ENCODE measurements around the gene FAM83C.

The FAM83C gene

DNA sequence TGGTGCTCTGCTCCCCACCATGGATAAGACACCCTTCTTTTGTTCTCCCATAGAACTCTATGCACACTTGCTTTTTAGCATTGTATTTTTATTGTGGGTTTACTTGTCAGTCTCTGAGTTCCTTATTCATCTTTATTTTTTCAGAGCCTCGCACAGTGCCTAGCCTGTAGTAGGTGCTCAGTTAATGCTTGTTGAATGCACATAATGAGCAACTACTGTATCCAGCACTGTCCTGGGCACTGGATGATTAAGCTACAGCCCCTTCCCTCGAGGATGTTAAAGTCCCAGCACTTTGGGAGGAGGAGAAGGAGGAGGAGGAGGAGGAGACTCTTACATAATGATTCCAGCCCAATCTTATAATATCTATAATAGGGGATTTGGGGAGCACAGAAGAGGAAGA, 48.9 kb downstream of the FAM83C start:
- DNase-seq (ENCODE audit: low read depth) = no peak
- H3K4me3 ChIP-seq (ENCODE audit: control insufficient read depth, low read depth, low read length) = no peak overlapping the region
- TF ChIP-seq, protein P1, sequence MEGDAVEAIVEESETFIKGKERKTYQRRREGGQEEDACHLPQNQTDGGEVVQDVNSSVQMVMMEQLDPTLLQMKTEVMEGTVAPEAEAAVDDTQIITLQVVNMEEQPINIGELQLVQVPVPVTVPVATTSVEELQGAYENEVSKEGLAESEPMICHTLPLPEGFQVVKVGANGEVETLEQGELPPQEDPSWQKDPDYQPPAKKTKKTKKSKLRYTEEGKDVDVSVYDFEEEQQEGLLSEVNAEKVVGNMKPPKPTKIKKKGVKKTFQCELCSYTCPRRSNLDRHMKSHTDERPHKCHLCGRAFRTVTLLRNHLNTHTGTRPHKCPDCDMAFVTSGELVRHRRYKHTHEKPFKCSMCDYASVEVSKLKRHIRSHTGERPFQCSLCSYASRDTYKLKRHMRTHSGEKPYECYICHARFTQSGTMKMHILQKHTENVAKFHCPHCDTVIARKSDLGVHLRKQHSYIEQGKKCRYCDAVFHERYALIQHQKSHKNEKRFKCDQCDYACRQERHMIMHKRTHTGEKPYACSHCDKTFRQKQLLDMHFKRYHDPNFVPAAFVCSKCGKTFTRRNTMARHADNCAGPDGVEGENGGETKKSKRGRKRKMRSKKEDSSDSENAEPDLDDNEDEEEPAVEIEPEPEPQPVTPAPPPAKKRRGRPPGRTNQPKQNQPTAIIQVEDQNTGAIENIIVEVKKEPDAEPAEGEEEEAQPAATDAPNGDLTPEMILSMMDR (conservative IDR thresholded peaks at IDR 0.05; ENCODE audit: control insufficient read depth, insufficient read depth, low read depth, low read length) = no peak

DNA sequence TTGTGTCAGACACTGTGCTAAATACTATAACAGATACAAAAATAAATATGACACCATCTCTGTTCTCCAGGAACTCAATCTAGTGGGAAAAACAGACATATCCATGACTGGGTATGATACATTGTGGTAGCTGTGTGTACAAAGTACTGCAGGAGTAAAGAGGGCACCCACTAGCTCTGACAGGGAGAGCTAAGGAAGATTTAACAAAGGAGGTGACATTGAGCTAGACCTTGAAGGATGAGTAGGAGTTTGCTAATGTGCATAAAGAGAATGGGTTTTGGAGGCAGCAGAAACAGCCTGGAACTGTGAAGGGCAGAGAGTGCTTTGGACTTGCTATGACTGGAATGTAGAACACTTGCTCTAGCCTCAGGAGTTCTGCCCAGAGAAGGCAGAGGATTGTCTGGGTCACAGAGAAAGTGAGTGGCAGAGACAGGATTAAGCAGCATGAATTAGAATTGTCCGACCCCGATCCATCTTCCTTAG, 51.4 kb downstream of the FAM83C start:
- DNase-seq (ENCODE audit: low read depth) = no peak
- TF ChIP-seq, protein P1 (conservative IDR thresholded peaks at IDR 0.05; ENCODE audit: control insufficient read depth, insufficient read depth, low read depth, low read length) = no peak
- H3K4me3 ChIP-seq (ENCODE audit: control insufficient read depth, low read depth, low read length) = no peak overlapping the region

DNA sequence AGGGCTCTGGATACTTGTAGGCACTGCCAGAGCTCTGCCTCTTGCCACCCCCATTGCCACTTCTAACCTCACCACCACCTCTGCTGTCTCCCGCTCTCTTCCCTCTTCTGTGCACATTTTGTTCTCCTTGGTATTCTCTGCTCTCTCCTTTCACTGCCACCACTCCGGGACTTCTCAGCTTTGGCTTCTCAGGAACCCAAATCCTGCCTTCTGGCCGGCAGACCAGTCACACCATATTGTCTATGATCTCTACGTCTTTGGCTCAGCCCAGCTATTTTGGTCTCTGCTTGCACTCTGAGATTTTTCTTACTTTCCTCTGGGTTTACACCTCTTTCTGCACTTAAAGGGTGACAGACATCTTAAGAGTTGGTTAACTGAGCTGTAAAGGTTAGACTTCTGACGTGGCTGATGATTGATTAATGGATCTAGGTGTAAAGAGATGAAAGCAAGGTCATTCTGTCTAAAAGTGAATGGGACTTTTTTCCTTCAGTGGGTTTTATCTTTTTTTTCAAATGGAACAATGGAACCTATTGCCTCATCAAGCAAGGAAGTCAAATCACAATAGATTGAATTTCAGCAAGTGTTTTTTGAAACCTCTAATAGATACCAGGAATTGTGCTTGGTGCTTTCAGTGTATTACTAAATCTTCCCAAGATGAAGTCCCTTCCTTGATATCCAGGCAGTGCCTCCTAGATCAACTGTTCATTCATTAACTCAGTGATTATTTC, 52.0 kb downstream of the FAM83C start:
- no peak for DNase-seq (ENCODE audit: low read depth)
- H3K4me3 ChIP-seq (ENCODE audit: control insufficient read depth, low read depth, low read length) = no peak overlapping the region
- TF ChIP-seq, protein P1 (conservative IDR thresholded peaks at IDR 0.05; ENCODE audit: control insufficient read depth, insufficient read depth, low read depth, low read length) = no peak

DNA sequence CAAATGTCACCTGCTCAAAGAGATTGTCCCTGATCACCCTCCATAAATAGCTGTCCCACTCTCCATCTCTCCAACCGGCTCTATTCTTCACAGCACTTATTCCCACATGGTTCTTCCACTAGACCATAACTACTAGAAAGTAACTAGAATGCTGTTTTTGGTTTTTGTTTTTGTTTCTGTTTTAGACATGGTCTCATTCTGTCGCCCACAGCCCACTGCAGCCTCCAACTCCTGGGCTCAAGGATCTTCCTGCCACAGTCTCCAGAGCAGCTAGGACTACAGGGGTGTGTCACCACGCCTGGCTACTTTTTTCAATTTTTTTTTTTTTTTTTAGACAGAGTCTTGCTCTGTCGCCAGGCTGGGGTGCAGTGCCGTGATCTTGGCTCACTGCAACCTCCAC, 53.5 kb downstream of the FAM83C start:
- TF ChIP-seq, protein P1 (conservative IDR thresholded peaks at IDR 0.05; ENCODE audit: control insufficient read depth, insufficient read depth, low read depth, low read length) = no peak
- H3K4me3 ChIP-seq (ENCODE audit: control insufficient read depth, low read depth, low read length) = no peak overlapping the region
- no peak for DNase-seq (ENCODE audit: low read depth)

DNA sequence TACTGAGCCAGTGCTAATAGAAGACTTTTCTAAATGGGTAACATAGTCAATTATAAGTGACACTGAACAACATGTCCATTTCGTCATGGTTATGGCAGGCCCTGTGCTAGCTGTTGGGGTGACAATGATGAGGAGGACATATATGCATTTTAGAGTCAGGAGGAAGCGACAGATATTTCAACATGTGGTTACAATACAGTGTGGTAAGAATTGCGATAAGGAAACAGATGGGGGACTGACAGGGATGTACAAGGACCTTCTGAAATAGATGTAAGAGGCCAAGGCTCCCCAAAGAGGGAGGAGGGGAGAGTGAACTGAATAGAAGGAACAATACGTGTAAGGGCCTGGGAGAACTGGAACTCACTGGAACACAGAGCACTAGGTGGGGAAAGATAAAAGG, 54.1 kb downstream of the FAM83C start:
- TF ChIP-seq, protein P1 (conservative IDR thresholded peaks at IDR 0.05; ENCODE audit: control insufficient read depth, insufficient read depth, low read depth, low read length) = no peak
- H3K4me3 ChIP-seq (ENCODE audit: control insufficient read depth, low read depth, low read length) = no peak overlapping the region
- no peak for DNase-seq (ENCODE audit: low read depth)

DNA sequence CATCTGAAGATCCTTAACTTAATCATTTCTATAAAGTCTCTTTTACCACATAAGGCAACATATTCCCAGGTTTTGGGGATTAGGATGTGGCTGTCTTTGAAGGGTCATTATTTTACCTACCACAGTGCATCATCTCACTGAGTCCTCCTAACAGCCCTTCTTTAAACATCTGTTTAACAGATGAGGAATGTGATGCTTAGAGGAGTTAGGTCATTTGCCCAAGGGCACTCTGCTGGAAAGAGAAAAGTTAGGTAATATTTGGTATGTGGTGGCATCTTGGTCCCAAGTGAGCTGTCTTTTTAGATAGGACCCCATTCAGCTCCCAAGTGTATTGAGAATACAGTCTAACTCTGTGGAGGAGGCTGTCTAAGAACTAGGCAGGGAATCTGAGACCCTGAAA, 54.7 kb downstream of the FAM83C start:
- TF ChIP-seq, protein P1 (conservative IDR thresholded peaks at IDR 0.05; ENCODE audit: control insufficient read depth, insufficient read depth, low read depth, low read length) = no peak
- H3K4me3 ChIP-seq (ENCODE audit: control insufficient read depth, low read depth, low read length) = no peak overlapping the region
- DNase-seq (ENCODE audit: low read depth) = peak; percentile 14
